Mesenchymal stem cell (in vitro differentiated cells and primary cell): ENCODE data around the gene ATG9A.

Experiments used
- DNase-seq: peaks from one replicate; pipeline ENCODE4 v3.0.0-alpha.2; 2013
- H2AFZ ChIP-seq: one replicate; pipeline ENCODE4 v1.6.1; 2013; ENCODE audit warnings: low read depth, mild to moderate bottlenecking, control low read depth, inconsistent platforms, low read length, moderate library complexity
- H2AK5ac ChIP-seq: 2 replicates; pipeline ENCODE4 v1.6.1; 2013; ENCODE audit warnings: low read length, moderate library complexity, mild to moderate bottlenecking, inconsistent platforms; ENCODE audit not compliant: severe bottlenecking
- H2BK120ac ChIP-seq: one replicate; pipeline ENCODE4 v1.6.1; 2013; ENCODE audit warnings: low read depth, mild to moderate bottlenecking, inconsistent platforms, low read length, moderate library complexity
- H2BK12ac ChIP-seq, 2 experiments: one replicate each; pipeline ENCODE4 v1.6.1; 2013; ENCODE audit warnings: inconsistent platforms in 2 of 2, low read length in 2 of 2, mild to moderate bottlenecking in 2 of 2, moderate library complexity in 2 of 2, control low read depth in 1 of 2
- H2BK15ac ChIP-seq: one replicate; pipeline ENCODE4 v1.6.1; 2013; ENCODE audit warnings: mild to moderate bottlenecking, low read depth, inconsistent platforms; ENCODE audit not compliant: poor library complexity, severe bottlenecking
- H2BK5ac ChIP-seq: 2 replicates; pipeline ENCODE4 v1.6.1; 2013; ENCODE audit warnings: low read depth, mild to moderate bottlenecking, low read length, control low read depth, inconsistent platforms; ENCODE audit not compliant: poor library complexity, severe bottlenecking
- H3K14ac ChIP-seq, 2 experiments: one replicate each; pipeline ENCODE4 v1.6.1; 2013; ENCODE audit warnings: inconsistent platforms in 2 of 2, low read length in 2 of 2, control low read depth in 1 of 2, mild to moderate bottlenecking in 1 of 2, moderate library complexity in 1 of 2
- H3K18ac ChIP-seq, 2 experiments: one replicate each; pipeline ENCODE4 v1.6.1; 2013; ENCODE audit warnings: inconsistent platforms in 2 of 2, low read length in 2 of 2, control low read depth in 1 of 2, low read depth in 1 of 2, mild to moderate bottlenecking in 1 of 2
- H3K23ac ChIP-seq, 2 experiments: one replicate each; pipeline ENCODE4 v1.6.1; 2013; ENCODE audit warnings: inconsistent platforms in 2 of 2, low read length in 2 of 2, mild to moderate bottlenecking in 2 of 2, moderate library complexity in 2 of 2, control low read depth in 1 of 2
- H3K27ac ChIP-seq: 2 replicates; pipeline ENCODE4 v1.5.1; 2013; ENCODE audit warnings: mild to moderate bottlenecking, moderate library complexity, low read length, control low read depth, inconsistent platforms; ENCODE audit not compliant: poor library complexity, severe bottlenecking
- H3K27me3 ChIP-seq, 2 experiments: 2 replicates each; pipeline versions ENCODE4 v1.6.1 to v1.7.0; 2013; ENCODE audit warnings: low read length in 2 of 2, mild to moderate bottlenecking in 2 of 2, moderate library complexity in 2 of 2, control low read depth in 1 of 2, inconsistent platforms in 1 of 2; ENCODE audit not compliant: control insufficient read depth in 1 of 2, insufficient read depth in 1 of 2
- H3K36me3 ChIP-seq, 2 experiments: 2 replicates each; pipeline versions ENCODE4 v1.6.1 to v1.7.0; 2013; ENCODE audit warnings: low read length in 2 of 2, control low read depth in 1 of 2, inconsistent platforms in 1 of 2, low read depth in 1 of 2, mild to moderate bottlenecking in 1 of 2; ENCODE audit not compliant: insufficient read depth in 2 of 2, control insufficient read depth in 1 of 2
- H3K4ac ChIP-seq, 2 experiments: one replicate each; pipeline ENCODE4 v1.6.1; 2013; ENCODE audit warnings: inconsistent platforms in 2 of 2, low read length in 2 of 2, mild to moderate bottlenecking in 2 of 2, moderate library complexity in 2 of 2, control low read depth in 1 of 2, low read depth in 1 of 2
- H3K4me1 ChIP-seq: 2 replicates; pipeline ENCODE4 v1.6.1; 2013; ENCODE audit warnings: low read depth, low read length, control low read depth; ENCODE audit not compliant: control insufficient read depth, insufficient read depth
- H3K4me2 ChIP-seq: 2 replicates; pipeline ENCODE4 v1.6.1; 2013; ENCODE audit warnings: low read length, mild to moderate bottlenecking, inconsistent platforms; ENCODE audit not compliant: poor library complexity, severe bottlenecking
- H3K4me3 ChIP-seq, 2 experiments: 2 replicates each; pipeline versions ENCODE4 v1.5.1 to v1.7.0; 2013; ENCODE audit warnings: low read length in 2 of 2, mild to moderate bottlenecking in 2 of 2, control low read depth in 1 of 2, low read depth in 1 of 2; ENCODE audit not compliant: insufficient read depth in 1 of 2
- H3K79me1 ChIP-seq: replicated peaks from 2 replicates; pipeline ENCODE4 v1.6.1; 2013; ENCODE audit warnings: mild to moderate bottlenecking, control low read depth, low read length, inconsistent platforms; ENCODE audit not compliant: poor library complexity, severe bottlenecking
- H3K9ac ChIP-seq: 2 replicates; pipeline ENCODE4 v1.7.0; 2013; ENCODE audit warnings: mild to moderate bottlenecking, low read length, moderate library complexity
- H3K9me3 ChIP-seq: 2 replicates; pipeline ENCODE4 v1.7.0; 2013; ENCODE audit warnings: mild to moderate bottlenecking, low read length; ENCODE audit not compliant: control insufficient read depth
- H4K8ac ChIP-seq: one replicate; pipeline ENCODE4 v1.6.1; 2013; ENCODE audit warnings: inconsistent platforms, mild to moderate bottlenecking, low read length, moderate library complexity
- H4K91ac ChIP-seq: one replicate; pipeline ENCODE4 v1.6.1; 2013; ENCODE audit warnings: mild to moderate bottlenecking, low read length, inconsistent platforms
- WGBS: methylation state at CpG from one replicate; pipeline ENCODE4 v1.1.7; 2013; ENCODE audit warnings: mixed read lengths; 5-methylcytosine and 5-hydroxymethylcytosine counted together

Gene ATG9A

GRCh38 chr2:219173176-219173575 lies 56.3 kb downstream of the ATG9A start:
- Histone ChIP-seq H2BK120ac (no peak overlapping the region), H4K8ac (no peak overlapping the region), H3K14ac (no peak overlapping the region), H3K4me1 (peaks cover 15% of the 10 kb centered on the region), H3K23ac (no peak overlapping the region), H2BK15ac (no peak overlapping the region), H3K27ac (no peak overlapping the region), H3K9me3 (no peaks in the 10 kb centered on the region), H2AFZ (no peak overlapping the region), H3K18ac (no peak overlapping the region), H3K27me3 (no peaks in the 10 kb centered on the region), H2AK5ac (no peak overlapping the region), H3K4me3 (no peak overlapping the region), H2BK12ac (no peak overlapping the region), H3K4ac (no peak overlapping the region), H3K36me3 (peaks cover 26 to 38% of the 10 kb centered on the region in 2 experiments), H3K9ac (no peak overlapping the region), H2BK5ac (no peak overlapping the region), H4K91ac (no peak overlapping the region), H3K79me1 (peaks cover 10% of the 10 kb centered on the region), H3K4me2 (no peak overlapping the region)
- DNase-seq: no peak
- 96% methylated on average over 6 of the region's 6 CpGs for WGBS

GRCh38 chr2:219172231-219173154 lies 56.9 kb downstream of the ATG9A start:
- no peak overlapping the region for H3K23ac ChIP-seq
- WGBS: 94% methylated on average over 15 of the region's 16 CpGs
- peaks cover 26 to 38% of the 10 kb centered on the region in 2 experiments for H3K36me3 ChIP-seq
- H3K27ac ChIP-seq: no peak overlapping the region
- no peaks in the 10 kb centered on the region for H3K27me3 ChIP-seq
- H4K91ac ChIP-seq: no peak overlapping the region
- H2BK15ac ChIP-seq: peak overlapping the region; percentile 9
- H3K18ac ChIP-seq: no peak overlapping the region
- no peak overlapping the region for H2BK5ac ChIP-seq
- no peak overlapping the region for H2AFZ ChIP-seq
- H3K9me3 ChIP-seq: no peaks in the 10 kb centered on the region
- no peak overlapping the region for H3K4me3 ChIP-seq
- H3K4me2 ChIP-seq: no peak overlapping the region
- H2AK5ac ChIP-seq: no peak overlapping the region
- H3K9ac ChIP-seq: peak overlapping the region; percentile 76
- H2BK12ac ChIP-seq: no peak overlapping the region
- H3K4ac ChIP-seq: no peak overlapping the region
- DNase-seq: no peak
- no peak overlapping the region for H4K8ac ChIP-seq
- H3K14ac ChIP-seq: no peak overlapping the region
- H3K79me1 ChIP-seq: peaks cover 10% of the 10 kb centered on the region
- H2BK120ac ChIP-seq: no peak overlapping the region
- H3K4me1 ChIP-seq: peaks cover 15% of the 10 kb centered on the region

- no peak overlapping the region for H2AK5ac ChIP-seq
- H2BK5ac ChIP-seq: no peak overlapping the region
- H2BK12ac ChIP-seq: peak overlapping the region in 1 of 2 experiments; percentile 37
- no peak overlapping the region for H3K27ac ChIP-seq
- no peak overlapping the region for H3K4me2 ChIP-seq
- no peak overlapping the region for H3K18ac ChIP-seq
- no peak overlapping the region for H4K8ac ChIP-seq
- peaks cover 15% of the 10 kb centered on the region for H3K4me1 ChIP-seq
- no peak overlapping the region for H4K91ac ChIP-seq
- H3K23ac ChIP-seq: no peak overlapping the region
- no peak overlapping the region for H3K4me3 ChIP-seq
- H3K4ac ChIP-seq: no peak overlapping the region
- 52% methylated on average over 6 of the region's 6 CpGs for WGBS
- no peaks in the 10 kb centered on the region for H3K9me3 ChIP-seq
- peaks cover 10% of the 10 kb centered on the region for H3K79me1 ChIP-seq
- peak; percentile 86 for DNase-seq
- H2BK120ac ChIP-seq: no peak overlapping the region
- no peak overlapping the region for H2AFZ ChIP-seq
- no peak overlapping the region for H2BK15ac ChIP-seq
- H3K36me3 ChIP-seq: peaks cover 26 to 40% of the 10 kb centered on the region in 2 experiments
- H3K9ac ChIP-seq: peak overlapping the region; percentile 76
- H3K27me3 ChIP-seq: no peaks in the 10 kb centered on the region
- no peak overlapping the region for H3K14ac ChIP-seq
Observed at GRCh38 chr2:219171231-219171651, 58.2 kb downstream of the ATG9A start.

GRCh38 chr2:219169930-219170654 lies 59.3 kb downstream of the ATG9A start, which contains the start of gene SLC23A3:
TSS of gene SLC23A3 (minus strand) at chr2:219170029. CDS start at chr2:219169984, 45 bp downstream.
- Histone ChIP-seq H3K4ac (no peak within 1 kb of the TSS), H2AFZ (no peak within 1 kb of the TSS), H2BK5ac (no peak within 1 kb of the TSS), H4K8ac (no peak within 1 kb of the TSS), H3K23ac (no peak within 1 kb of the TSS), H3K36me3 (peaks cover 27 to 40% of the 10 kb centered on the region in 2 experiments), H3K27ac (no peak within 1 kb of the TSS), H3K27me3 (no peaks in the 10 kb centered on the region), H3K18ac (no peak within 1 kb of the TSS), H3K14ac (no peak within 1 kb of the TSS), H4K91ac (no peak within 1 kb of the TSS), H3K4me1 (peaks cover 11% of the 10 kb centered on the region), H3K9me3 (no peaks in the 10 kb centered on the region), H3K4me3 (no peak within 1 kb of the TSS), H3K9ac (peak within 1 kb of the TSS; percentile 59), H2BK15ac (no peak within 1 kb of the TSS), H2AK5ac (no peak within 1 kb of the TSS), H3K79me1 (peaks cover 10% of the 10 kb centered on the region), H2BK120ac (no peak within 1 kb of the TSS), H3K4me2 (no peak within 1 kb of the TSS), H2BK12ac (no peak within 1 kb of the TSS)
- DNase-seq: no peak
- WGBS: 92% methylated on average over 9 of the region's 10 CpGs
